Globus pallidus (tissue), 1 donor: ENCODE data around the gene SORCS2.

Source experiments
- DNase-seq: peaks from one replicate; pipeline ENCODE4 v3.0.0-alpha.2; 2015; ENCODE audit warnings: low spot score

The SORCS2 gene

GRCh38 chr4:7304436-7304835, 112.1 kb downstream of the SORCS2 start:
- DNase-seq = no peak

GRCh38 chr4:7306021-7306965, 114.0 kb downstream of the SORCS2 start:
- no peak for DNase-seq

GRCh38 chr4:7306986-7307385, 114.6 kb downstream of the SORCS2 start:
- no peak for DNase-seq

GRCh38 chr4:7307394-7308099, 115.2 kb downstream of the SORCS2 start:
- DNase-seq = no peak

GRCh38 chr4:7309181-7309580, 116.8 kb downstream of the SORCS2 start:
- no peak for DNase-seq

- no peak for DNase-seq
Observed at GRCh38 chr4:7309636-7310390, 117.5 kb downstream of the SORCS2 start.

- no peak for DNase-seq
Observed at GRCh38 chr4:7310451-7310850, 118.1 kb downstream of the SORCS2 start.

GRCh38 chr4:7311205-7311604, 118.9 kb downstream of the SORCS2 start:
- no peak for DNase-seq

GRCh38 chr4:7312691-7313090, 120.4 kb downstream of the SORCS2 start:
- DNase-seq = no peak

GRCh38 chr4:7313347-7313811, 121.0 kb downstream of the SORCS2 start:
- DNase-seq = peak; percentile 92

- no peak for DNase-seq
Observed at GRCh38 chr4:7313991-7314390, 121.7 kb downstream of the SORCS2 start.

- DNase-seq = no peak
Observed at GRCh38 chr4:7315286-7315685, 122.9 kb downstream of the SORCS2 start.

- no peak for DNase-seq
Observed at GRCh38 chr4:7315935-7316334, 123.6 kb downstream of the SORCS2 start.

- no peak for DNase-seq
Observed at GRCh38 chr4:7319024-7319423, 126.7 kb downstream of the SORCS2 start.

GRCh38 chr4:7320206-7320797, 128.0 kb downstream of the SORCS2 start:
- DNase-seq = no peak

- peak; percentile 84 for DNase-seq
Observed at GRCh38 chr4:7322166-7322991, 130.0 kb downstream of the SORCS2 start.

GRCh38 chr4:7323461-7323871, 131.1 kb downstream of the SORCS2 start:
- no peak for DNase-seq

GRCh38 chr4:7323872-7324650, 131.7 kb downstream of the SORCS2 start:
- DNase-seq = no peak

GRCh38 chr4:7324651-7325121, 132.3 kb downstream of the SORCS2 start:
- no peak for DNase-seq

GRCh38 chr4:7325541-7325940, 133.2 kb downstream of the SORCS2 start:
- no peak for DNase-seq
